Amygdala (tissue), 56 donors: ENCODE data around the gene MED10.
"Not testable (repeated sequence)": the region's sequence is repeated elsewhere in the genome, so short reads cannot be mapped to it uniquely, and the experiment has no call there.

Source experiments
- DNase-seq, 56 donors: peaks; one replicate each; lab custom pipeline; 2025; lab: John Stamatoyannopoulos, UW

Gene MED10

GRCh38 chr5:6376974-6377520 is 1.3 kb downstream of the MED10 start:
- no peak for DNase-seq

- no peak for DNase-seq
Measured at GRCh38 chr5:6373081-6373846, 5.1 kb downstream of the MED10 start.

- DNase-seq: no peak
Measured at GRCh38 chr5:6372251-6373080, 5.9 kb downstream of the MED10 start.

- no peak for DNase-seq
Measured at GRCh38 chr5:6371079-6371810, 7.1 kb downstream of the MED10 start.

- peak in 1 of 56 donors; percentile 9 for DNase-seq
Measured at GRCh38 chr5:6370580-6370979, 7.8 kb downstream of the MED10 start.

GRCh38 chr5:6365977-6366590 is 12.3 kb downstream of the MED10 start:
- DNase-seq: peak in 5 of 56 donors; percentile 21 to 54 (median 29)

- no peak for DNase-seq
Measured at GRCh38 chr5:6365142-6365976, 13.0 kb downstream of the MED10 start.

- not testable (repeated sequence) for DNase-seq
Measured at GRCh38 chr5:6363454-6364011, 14.8 kb downstream of the MED10 start.

- no peak for DNase-seq
Measured at GRCh38 chr5:6362846-6363245, 15.5 kb downstream of the MED10 start.

GRCh38 chr5:6361101-6361500 is 17.2 kb downstream of the MED10 start:
- no peak for DNase-seq

GRCh38 chr5:6360323-6361072 is 17.8 kb downstream of the MED10 start:
- DNase-seq: no peak

- no peak for DNase-seq
Measured at GRCh38 chr5:6359555-6360322, 18.6 kb downstream of the MED10 start.

- DNase-seq: no peak
Measured at GRCh38 chr5:6358434-6358820, 19.9 kb downstream of the MED10 start.

GRCh38 chr5:6357817-6358433 is 20.4 kb downstream of the MED10 start:
- not testable (repeated sequence) for DNase-seq

GRCh38 chr5:6356578-6357164 is 21.7 kb downstream of the MED10 start:
- DNase-seq: peak in 7 of 56 donors; percentile 2 to 41 (median 14)

GRCh38 chr5:6355294-6355693 is 23.1 kb downstream of the MED10 start:
- no peak for DNase-seq

- DNase-seq: no peak
Measured at GRCh38 chr5:6354848-6355247, 23.5 kb downstream of the MED10 start.
